HEK293 (cell line): Measurements from ENCODE around the gene LRRN4CL.

Experiments used
- CTCF ChIA-PET: fragments of 350-600 bp; formaldehyde crosslinking; extraction: SDS; loops from one replicate; lab custom pipeline; 2021; ENCODE audit warnings: antibody characterized with exemption; lab: Yijun Ruan, JAX
- POLR2A ChIA-PET: fragments of 300-600 bp; formaldehyde crosslinking; extraction: SDS; loops from one replicate; lab custom pipeline; 2020; ENCODE audit warnings: antibody characterized with exemption, inconsistent platforms; lab: Yijun Ruan, JAX
- H3K27ac ChIP-seq: fragments of 200-500 bp; sonication (Bioruptor generic); 2 replicates; pipeline ENCODE4 v1.5.1; 2014; ENCODE audit warnings: low read depth, low read length, control low read depth, inconsistent platforms; ENCODE audit errors: extremely low read depth
- H3K36me3 ChIP-seq, 2 experiments: fragments of 200-500 bp in 1 of 2; sonication (Bioruptor generic) in 1 of 2; 1 replicate in 1 of 2; 2 replicates in 1 of 2; pipeline ENCODE4 v1.5.1; 2014 to 2017; ENCODE audit warnings: inconsistent platforms in 2 of 2, low read length in 2 of 2; ENCODE audit not compliant: control insufficient read depth in 2 of 2, insufficient read depth in 1 of 2
- H3K4me1 ChIP-seq: fragments of 200-500 bp; sonication (Bioruptor generic); 2 replicates; pipeline ENCODE4 v1.5.1; 2014; ENCODE audit warnings: mild to moderate bottlenecking, low read length, inconsistent platforms; ENCODE audit not compliant: control insufficient read depth, insufficient read depth
- H3K4me3 ChIP-seq: 2 replicates; pipeline ENCODE4 v1.5.1; 2011; ENCODE audit warnings: low read depth, mild to moderate bottlenecking, control low read depth, low read length, moderate library complexity
- H3K9me3 ChIP-seq: fragments of 200-500 bp; sonication (Bioruptor generic); 2 replicates; pipeline ENCODE4 v1.5.1; 2014; ENCODE audit warnings: low read depth, low read length, inconsistent platforms; ENCODE audit not compliant: control insufficient read depth, insufficient read depth
- KLF8 ChIP-seq: fragments of 450-650 bp; formaldehyde crosslinking; IDR thresholded peaks from 2 replicates; pipeline ENCODE4 v1.5.1; 2016; ENCODE audit warnings: missing biosample characterization, missing genetic modification characterization
- KLF9 ChIP-seq: fragments of 450-650 bp; formaldehyde crosslinking; IDR thresholded peaks from 2 replicates; pipeline ENCODE4 v1.5.1; 2016; ENCODE audit warnings: missing biosample characterization, missing genetic modification characterization, low read depth
- PRDM1 ChIP-seq: fragments of 450-650 bp; formaldehyde crosslinking; IDR thresholded peaks from 2 replicates; pipeline ENCODE4; 2016; ENCODE audit warnings: missing biosample characterization, missing genetic modification characterization
- REPIN1 ChIP-seq: fragments of 450-650 bp; formaldehyde crosslinking; IDR thresholded peaks from 2 replicates; pipeline ENCODE4 v1.5.1; 2017; ENCODE audit warnings: missing biosample characterization, missing genetic modification characterization, low read depth
- SP2 ChIP-seq: fragments of 450-650 bp; formaldehyde crosslinking; IDR thresholded peaks from 2 replicates; pipeline ENCODE4 v1.5.1; 2016; ENCODE audit warnings: missing biosample characterization, missing genetic modification characterization
- WT1 ChIP-seq: fragments of 450-650 bp; formaldehyde crosslinking; IDR thresholded peaks from 2 replicates; pipeline ENCODE4 v1.5.1; 2016; ENCODE audit warnings: missing biosample characterization, missing genetic modification characterization
- YY2 ChIP-seq: fragments of 450-650 bp; formaldehyde crosslinking; IDR thresholded peaks from 2 replicates; pipeline ENCODE4 v1.5.1; 2016; ENCODE audit warnings: missing biosample characterization, missing genetic modification characterization
- ZBTB1 ChIP-seq: fragments of 450-650 bp; formaldehyde crosslinking; IDR thresholded peaks from 2 replicates; pipeline ENCODE4 v1.5.1; 2016; ENCODE audit warnings: missing biosample characterization, missing genetic modification characterization
- ZFP41 ChIP-seq: fragments of 450-650 bp; formaldehyde crosslinking; IDR thresholded peaks from 2 replicates; pipeline ENCODE4 v1.5.1; 2016; ENCODE audit warnings: missing biosample characterization, missing genetic modification characterization, borderline replicate concordance
- ZNF138 ChIP-seq: fragments of 450-650 bp; formaldehyde crosslinking; IDR thresholded peaks from 2 replicates; pipeline ENCODE4 v1.5.1; 2016; ENCODE audit warnings: missing biosample characterization, missing genetic modification characterization, borderline replicate concordance
- ZNF16 ChIP-seq: fragments of 450-650 bp; formaldehyde crosslinking; IDR thresholded peaks from 2 replicates; pipeline ENCODE4 v1.5.1; 2016; ENCODE audit warnings: low read depth, missing biosample characterization, missing genetic modification characterization
- ZNF184 ChIP-seq: fragments of 450-650 bp; IDR thresholded peaks from 2 replicates; pipeline ENCODE4 v1.5.1; 2018; ENCODE audit warnings: missing biosample characterization, mild to moderate bottlenecking, missing genetic modification characterization
- ZNF335 ChIP-seq: fragments of 450-650 bp; formaldehyde crosslinking; conservative IDR thresholded peaks from 2 replicates; pipeline ENCODE4 v1.5.1; 2016; ENCODE audit warnings: missing biosample characterization, missing genetic modification characterization
- ZNF341 ChIP-seq: fragments of 450-650 bp; formaldehyde crosslinking; IDR thresholded peaks from 2 replicates; pipeline ENCODE4; 2016; ENCODE audit warnings: low read depth, missing biosample characterization, missing genetic modification characterization
- ZNF423 ChIP-seq: fragments of 450-650 bp; formaldehyde crosslinking; IDR thresholded peaks from 2 replicates; pipeline ENCODE4 v1.5.1; 2016; ENCODE audit warnings: missing biosample characterization, missing genetic modification characterization
- ZNF530 ChIP-seq: fragments of 450-650 bp; formaldehyde crosslinking; IDR thresholded peaks from 2 replicates; pipeline ENCODE4 v1.5.1; 2016; ENCODE audit warnings: low read depth, missing biosample characterization, missing genetic modification characterization
- ZNF544 ChIP-seq: fragments of 450-650 bp; formaldehyde crosslinking; IDR thresholded peaks from 2 replicates; pipeline ENCODE4 v1.5.0; 2017; ENCODE audit warnings: missing biosample characterization, missing genetic modification characterization
- ZNF561 ChIP-seq: fragments of 450-650 bp; IDR thresholded peaks from 2 replicates; pipeline ENCODE4 v1.5.1; 2018; ENCODE audit warnings: missing biosample characterization, missing genetic modification characterization, borderline replicate concordance
- ZNF571 ChIP-seq: fragments of 450-650 bp; formaldehyde crosslinking; IDR thresholded peaks from 2 replicates; pipeline ENCODE4 v1.5.0; 2017; ENCODE audit warnings: missing biosample characterization, missing genetic modification characterization
- ZNF596 ChIP-seq: fragments of 450-650 bp; IDR thresholded peaks from 2 replicates; pipeline ENCODE4 v1.5.0; 2018; ENCODE audit warnings: missing biosample characterization, mild to moderate bottlenecking, missing genetic modification characterization, moderate library complexity
- ZNF623 ChIP-seq: fragments of 450-650 bp; formaldehyde crosslinking; IDR thresholded peaks from 2 replicates; pipeline ENCODE4 v1.5.1; 2016; ENCODE audit warnings: missing biosample characterization, missing genetic modification characterization
- ZNF660 ChIP-seq: fragments of 450-650 bp; IDR thresholded peaks from 2 replicates; pipeline ENCODE4 v1.5.1; 2018; ENCODE audit warnings: missing biosample characterization, mild to moderate bottlenecking, missing genetic modification characterization
- ZNF830 ChIP-seq: fragments of 450-650 bp; IDR thresholded peaks from 2 replicates; pipeline ENCODE4 v1.5.0; 2018; ENCODE audit warnings: missing biosample characterization, missing genetic modification characterization, low read depth, mild to moderate bottlenecking, moderate library complexity
- ZNF843 ChIP-seq: fragments of 450-650 bp; formaldehyde crosslinking; IDR thresholded peaks from 2 replicates; pipeline ENCODE4 v1.5.1; 2016; ENCODE audit warnings: missing biosample characterization, missing genetic modification characterization
- ZSCAN30 ChIP-seq: fragments of 450-650 bp; IDR thresholded peaks from 2 replicates; pipeline ENCODE4 v1.5.1; 2018; ENCODE audit warnings: missing biosample characterization, mild to moderate bottlenecking, missing genetic modification characterization, moderate library complexity
- TF ChIP-seq, protein P1 (sequence below): fragments of 450-650 bp; formaldehyde crosslinking; IDR thresholded peaks from 2 replicates; pipeline ENCODE4 v1.5.1; 2016; ENCODE audit warnings: missing biosample characterization, missing genetic modification characterization
- TF ChIP-seq, protein P2 (sequence below): fragments of 450-650 bp; formaldehyde crosslinking; IDR thresholded peaks from 2 replicates; pipeline ENCODE4 v1.5.1; 2016; ENCODE audit warnings: missing biosample characterization, missing genetic modification characterization
- TF ChIP-seq, protein P3 (sequence below): fragments of 450-650 bp; formaldehyde crosslinking; IDR thresholded peaks from 2 replicates; pipeline ENCODE4 v1.5.1; 2017; ENCODE audit warnings: missing biosample characterization, missing genetic modification characterization
- TF ChIP-seq, protein P4 (sequence below): sonication (generic); formaldehyde crosslinking; IDR thresholded peaks from 2 replicates; pipeline ENCODE4 v1.8.1; 2022; ENCODE audit warnings: mild to moderate bottlenecking, moderate library complexity, missing genetic modification reagents
- TF ChIP-seq, protein P5 (sequence below): fragments of 450-650 bp; formaldehyde crosslinking; IDR thresholded peaks from 2 replicates; pipeline ENCODE4 v1.5.1; 2016; ENCODE audit warnings: missing biosample characterization, missing genetic modification characterization, low read depth

LRRN4CL gene

DNA sequence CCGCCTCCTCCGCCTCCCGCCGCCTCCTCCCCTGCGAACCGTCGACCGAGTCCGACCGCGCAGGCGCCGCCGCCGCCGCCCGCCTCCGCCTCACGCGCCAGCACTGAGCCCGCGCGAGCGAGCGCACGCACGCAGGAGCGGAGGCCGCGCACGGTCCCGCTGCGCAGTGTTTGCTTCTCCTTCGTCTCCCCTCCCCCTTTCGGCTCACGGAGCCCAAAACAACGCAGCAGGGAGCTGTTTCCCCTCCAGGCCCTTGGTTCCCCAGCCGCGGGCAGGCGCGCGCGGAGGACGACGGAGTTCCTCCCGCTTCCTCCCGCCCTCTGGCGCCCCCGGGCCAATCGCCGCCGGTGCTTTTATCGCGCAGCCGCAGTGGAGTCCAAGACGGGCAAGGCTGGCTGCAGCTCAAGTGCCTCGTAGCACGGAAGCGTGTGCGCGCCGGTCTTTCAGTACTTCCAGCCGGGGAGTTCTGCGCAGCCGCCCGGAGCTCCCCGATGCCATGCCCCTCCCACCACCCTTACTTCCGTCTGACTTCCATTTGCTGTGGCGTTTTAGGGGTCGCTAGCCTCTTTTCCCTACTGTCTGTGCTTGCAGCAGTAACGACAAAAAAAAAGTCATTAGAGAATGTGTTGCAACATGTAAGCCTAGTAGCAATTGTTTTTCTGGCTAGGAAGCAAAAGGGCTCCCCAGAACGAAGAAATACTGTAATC lies 38.0 kb upstream of the LRRN4CL start, which contains the start of gene HNRNPUL2:
TSS of gene HNRNPUL2 (minus strand) at position 293 of the 707 bp plus-strand sequence. CDS start 301 bp downstream, outside the sequence.
- Histone ChIP-seq H3K4me1 (peaks cover 4% of the 10 kb centered on the region; the same call in 1 of the 2 replicates), H3K4me3 (peak within 1 kb of the TSS; percentile 93), H3K9me3 (no peaks in the 10 kb centered on the region), H3K36me3 (peaks cover 12 to 50% of the 10 kb centered on the region in 2 experiments; a peak in 2 of 3 replicates), H3K27ac (peak within 1 kb of the TSS; percentile 98)
- ChIA-PET POLR2A (interaction anchor here (0.5 to 10.0 kb wide), 42 partner anchors 9 to 163 kb away, joined by 3 to 137 read pairs (median 5); partner anchors contain the start of genes BSCL2, C11orf98, CSKMT and EEF1G), CTCF (interaction anchor here (0.5 to 1.0 kb wide), 6 partner anchors 26 to 366 kb away, joined by 3 to 6 read pairs (median 4); partner anchors contain the start of genes C11orf98, CSKMT and ZBTB3)
- TF ChIP-seq SP2 (peak; percentile 74), ZNF843 (tag by site-specific recombination) (peak; percentile 75), ZNF530 (tag by site-specific recombination) (no peak), WT1 (tag by site-specific recombination) (peak; percentile 37; the same call in 1 of the 2 replicates), ZNF423 (peak; percentile 66; the same call in 1 of the 2 replicates), PRDM1 (no peak), KLF9 (tag by site-specific recombination) (no peak), KLF8 (0 out of 2 replicates have a peak, but pooled peaks have one; percentile 40), REPIN1 (tag by site-specific recombination) (no peak), ZNF138 (tag by site-specific recombination) (no peak), ZNF623 (tag by site-specific recombination) (no peak), ZNF335 (tag by site-specific recombination) (peak; percentile 78), ZNF571 (no peak), ZFP41 (tag by site-specific recombination) (no peak), ZNF561 (tag by site-specific recombination) (peak; percentile 92), ZNF16 (tag by site-specific recombination) (no peak), ZBTB1 (no peak), ZNF596 (tag by site-specific recombination) (no peak), ZSCAN30 (tag by site-specific recombination) (peak; percentile 83), YY2 (tag by site-specific recombination) (no peak), ZNF830 (tag by site-specific recombination) (no peak), ZNF544 (tag by site-specific recombination) (no peak), ZNF660 (tag by site-specific recombination) (peak; percentile 18; the same call in 1 of the 2 replicates), ZNF341 (tag by site-specific recombination) (peak; percentile 33; the same call in 1 of the 2 replicates), ZNF184 (tag by site-specific recombination) (0 out of 2 replicates have a peak, but pooled peaks have one; percentile 13)
- TF ChIP-seq, protein P1, sequence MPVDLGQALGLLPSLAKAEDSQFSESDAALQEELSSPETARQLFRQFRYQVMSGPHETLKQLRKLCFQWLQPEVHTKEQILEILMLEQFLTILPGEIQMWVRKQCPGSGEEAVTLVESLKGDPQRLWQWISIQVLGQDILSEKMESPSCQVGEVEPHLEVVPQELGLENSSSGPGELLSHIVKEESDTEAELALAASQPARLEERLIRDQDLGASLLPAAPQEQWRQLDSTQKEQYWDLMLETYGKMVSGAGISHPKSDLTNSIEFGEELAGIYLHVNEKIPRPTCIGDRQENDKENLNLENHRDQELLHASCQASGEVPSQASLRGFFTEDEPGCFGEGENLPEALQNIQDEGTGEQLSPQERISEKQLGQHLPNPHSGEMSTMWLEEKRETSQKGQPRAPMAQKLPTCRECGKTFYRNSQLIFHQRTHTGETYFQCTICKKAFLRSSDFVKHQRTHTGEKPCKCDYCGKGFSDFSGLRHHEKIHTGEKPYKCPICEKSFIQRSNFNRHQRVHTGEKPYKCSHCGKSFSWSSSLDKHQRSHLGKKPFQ (tag by site-specific recombination), result no peak
- TF ChIP-seq, protein P2, sequence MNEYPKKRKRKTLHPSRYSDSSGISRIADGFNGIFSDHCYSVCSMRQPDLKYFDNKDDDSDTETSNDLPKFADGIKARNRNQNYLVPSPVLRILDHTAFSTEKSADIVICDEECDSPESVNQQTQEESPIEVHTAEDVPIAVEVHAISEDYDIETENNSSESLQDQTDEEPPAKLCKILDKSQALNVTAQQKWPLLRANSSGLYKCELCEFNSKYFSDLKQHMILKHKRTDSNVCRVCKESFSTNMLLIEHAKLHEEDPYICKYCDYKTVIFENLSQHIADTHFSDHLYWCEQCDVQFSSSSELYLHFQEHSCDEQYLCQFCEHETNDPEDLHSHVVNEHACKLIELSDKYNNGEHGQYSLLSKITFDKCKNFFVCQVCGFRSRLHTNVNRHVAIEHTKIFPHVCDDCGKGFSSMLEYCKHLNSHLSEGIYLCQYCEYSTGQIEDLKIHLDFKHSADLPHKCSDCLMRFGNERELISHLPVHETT (tag by site-specific recombination), result no peak
- TF ChIP-seq, protein P3, sequence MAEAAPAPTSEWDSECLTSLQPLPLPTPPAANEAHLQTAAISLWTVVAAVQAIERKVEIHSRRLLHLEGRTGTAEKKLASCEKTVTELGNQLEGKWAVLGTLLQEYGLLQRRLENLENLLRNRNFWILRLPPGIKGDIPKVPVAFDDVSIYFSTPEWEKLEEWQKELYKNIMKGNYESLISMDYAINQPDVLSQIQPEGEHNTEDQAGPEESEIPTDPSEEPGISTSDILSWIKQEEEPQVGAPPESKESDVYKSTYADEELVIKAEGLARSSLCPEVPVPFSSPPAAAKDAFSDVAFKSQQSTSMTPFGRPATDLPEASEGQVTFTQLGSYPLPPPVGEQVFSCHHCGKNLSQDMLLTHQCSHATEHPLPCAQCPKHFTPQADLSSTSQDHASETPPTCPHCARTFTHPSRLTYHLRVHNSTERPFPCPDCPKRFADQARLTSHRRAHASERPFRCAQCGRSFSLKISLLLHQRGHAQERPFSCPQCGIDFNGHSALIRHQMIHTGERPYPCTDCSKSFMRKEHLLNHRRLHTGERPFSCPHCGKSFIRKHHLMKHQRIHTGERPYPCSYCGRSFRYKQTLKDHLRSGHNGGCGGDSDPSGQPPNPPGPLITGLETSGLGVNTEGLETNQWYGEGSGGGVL, result peak; percentile 84
- TF ChIP-seq, protein P4, sequence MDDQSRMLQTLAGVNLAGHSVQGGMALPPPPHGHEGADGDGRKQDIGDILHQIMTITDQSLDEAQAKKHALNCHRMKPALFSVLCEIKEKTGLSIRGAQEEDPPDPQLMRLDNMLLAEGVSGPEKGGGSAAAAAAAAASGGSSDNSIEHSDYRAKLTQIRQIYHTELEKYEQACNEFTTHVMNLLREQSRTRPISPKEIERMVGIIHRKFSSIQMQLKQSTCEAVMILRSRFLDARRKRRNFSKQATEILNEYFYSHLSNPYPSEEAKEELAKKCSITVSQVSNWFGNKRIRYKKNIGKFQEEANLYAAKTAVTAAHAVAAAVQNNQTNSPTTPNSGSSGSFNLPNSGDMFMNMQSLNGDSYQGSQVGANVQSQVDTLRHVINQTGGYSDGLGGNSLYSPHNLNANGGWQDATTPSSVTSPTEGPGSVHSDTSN (CRISPR knock-in tag), result no peak
- TF ChIP-seq, protein P5, sequence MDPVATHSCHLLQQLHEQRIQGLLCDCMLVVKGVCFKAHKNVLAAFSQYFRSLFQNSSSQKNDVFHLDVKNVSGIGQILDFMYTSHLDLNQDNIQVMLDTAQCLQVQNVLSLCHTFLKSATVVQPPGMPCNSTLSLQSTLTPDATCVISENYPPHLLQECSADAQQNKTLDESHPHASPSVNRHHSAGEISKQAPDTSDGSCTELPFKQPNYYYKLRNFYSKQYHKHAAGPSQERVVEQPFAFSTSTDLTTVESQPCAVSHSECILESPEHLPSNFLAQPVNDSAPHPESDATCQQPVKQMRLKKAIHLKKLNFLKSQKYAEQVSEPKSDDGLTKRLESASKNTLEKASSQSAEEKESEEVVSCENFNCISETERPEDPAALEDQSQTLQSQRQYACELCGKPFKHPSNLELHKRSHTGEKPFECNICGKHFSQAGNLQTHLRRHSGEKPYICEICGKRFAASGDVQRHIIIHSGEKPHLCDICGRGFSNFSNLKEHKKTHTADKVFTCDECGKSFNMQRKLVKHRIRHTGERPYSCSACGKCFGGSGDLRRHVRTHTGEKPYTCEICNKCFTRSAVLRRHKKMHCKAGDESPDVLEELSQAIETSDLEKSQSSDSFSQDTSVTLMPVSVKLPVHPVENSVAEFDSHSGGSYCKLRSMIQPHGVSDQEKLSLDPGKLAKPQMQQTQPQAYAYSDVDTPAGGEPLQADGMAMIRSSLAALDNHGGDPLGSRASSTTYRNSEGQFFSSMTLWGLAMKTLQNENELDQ (tag by site-specific recombination), result no peak
